Neuronal stem cell (in vitro differentiated cells): ENCODE results near the gene PRR33.

Experiments used
- DNase-seq: peaks from one replicate; pipeline ENCODE4 v3.0.0-alpha.2; 2013; ENCODE audit warnings: low spot score
- H2AFZ ChIP-seq: one replicate; pipeline ENCODE4 v1.6.1; 2013; ENCODE audit warnings: mild to moderate bottlenecking, low read length, inconsistent platforms
- H2AK5ac ChIP-seq: 2 replicates; pipeline ENCODE4 v1.6.1; 2013; ENCODE audit warnings: low read depth, mild to moderate bottlenecking, inconsistent platforms, low read length, moderate library complexity, mixed read lengths
- H2BK120ac ChIP-seq: 2 replicates; pipeline ENCODE4 v1.6.1; 2013; ENCODE audit warnings: low read depth, mild to moderate bottlenecking, inconsistent platforms, low read length, moderate library complexity, mixed read lengths
- H2BK12ac ChIP-seq: one replicate; pipeline ENCODE4 v1.6.1; 2013; ENCODE audit warnings: low read length, inconsistent platforms
- H2BK15ac ChIP-seq: 2 replicates; pipeline ENCODE4 v1.6.1; 2013; ENCODE audit warnings: mild to moderate bottlenecking, low read length, inconsistent platforms, mixed read lengths
- H2BK5ac ChIP-seq: one replicate; pipeline ENCODE4 v1.6.1; 2013; ENCODE audit warnings: inconsistent platforms, mild to moderate bottlenecking, low read length, moderate library complexity
- H3K14ac ChIP-seq: one replicate; pipeline ENCODE4 v1.6.1; 2013; ENCODE audit warnings: low read length, inconsistent platforms
- H3K18ac ChIP-seq: 2 replicates; pipeline ENCODE4 v1.6.1; 2013; ENCODE audit warnings: low read length, inconsistent platforms
- H3K23ac ChIP-seq: 2 replicates; pipeline ENCODE4 v1.6.1; 2013; ENCODE audit warnings: low read depth, mild to moderate bottlenecking, mixed read lengths, low read length, inconsistent platforms; ENCODE audit not compliant: poor library complexity
- H3K27ac ChIP-seq: replicated peaks from 3 replicates; pipeline ENCODE4 v1.5.1; 2013; ENCODE audit warnings: low read length, inconsistent platforms
- H3K27me3 ChIP-seq, 3 experiments: 2 replicates each; pipeline ENCODE4 v1.6.1; 2013; ENCODE audit warnings: low read length in 3 of 3, mild to moderate bottlenecking in 2 of 3, inconsistent platforms in 1 of 3, low read depth in 1 of 3, mixed read lengths in 1 of 3, moderate library complexity in 1 of 3; ENCODE audit not compliant: control insufficient read depth in 3 of 3, insufficient read depth in 3 of 3
- H3K36me3 ChIP-seq, 2 donors: replicated peaks in 1 of 2; 2 replicates each; pipeline ENCODE4 v1.6.1; 2013; ENCODE audit warnings: low read length in 2 of 2; ENCODE audit not compliant: control insufficient read depth in 2 of 2, insufficient read depth in 2 of 2
- H3K4ac ChIP-seq: 2 replicates; pipeline ENCODE4 v1.6.1; 2013; ENCODE audit warnings: inconsistent platforms, mild to moderate bottlenecking, low read length, moderate library complexity
- H3K4me1 ChIP-seq, 2 donors: 1 replicate in 1 of 2; 2 replicates in 1 of 2; pipeline ENCODE4 v1.6.1; 2013; ENCODE audit warnings: low read length in 2 of 2, low read depth in 1 of 2; ENCODE audit not compliant: control insufficient read depth in 2 of 2, insufficient read depth in 1 of 2
- H3K4me2 ChIP-seq: one replicate; pipeline ENCODE4 v1.6.1; 2013; ENCODE audit warnings: mild to moderate bottlenecking, low read length, inconsistent platforms; ENCODE audit not compliant: insufficient read depth, poor library complexity, severe bottlenecking
- H3K4me3 ChIP-seq, 2 donors: 2 replicates each; pipeline ENCODE4 v1.5.1; 2013; ENCODE audit warnings: low read length in 2 of 2, mild to moderate bottlenecking in 2 of 2, inconsistent platforms in 1 of 2, moderate library complexity in 1 of 2
- H3K79me1 ChIP-seq: one replicate; pipeline ENCODE4 v1.6.1; 2013; ENCODE audit warnings: low read depth, mild to moderate bottlenecking, inconsistent platforms, low read length, moderate library complexity
- H3K9ac ChIP-seq: one replicate; pipeline ENCODE4 v1.6.1; 2013; ENCODE audit warnings: mild to moderate bottlenecking, low read depth, low read length, inconsistent platforms; ENCODE audit not compliant: poor library complexity
- H3K9me3 ChIP-seq, 2 donors: replicated peaks in 1 of 2; 2 replicates each; pipeline versions ENCODE3 to v1.6.1; 2013; ENCODE audit warnings: low read length in 2 of 2, mild to moderate bottlenecking in 2 of 2, inconsistent platforms in 1 of 2, low read depth in 1 of 2, mixed read lengths in 1 of 2, moderate library complexity in 1 of 2; ENCODE audit not compliant: control insufficient read depth in 2 of 2, insufficient read depth in 1 of 2
- H4K8ac ChIP-seq: one replicate; pipeline ENCODE4 v1.6.1; 2013; ENCODE audit warnings: low read depth, mild to moderate bottlenecking, inconsistent platforms, low read length, moderate library complexity
- H4K91ac ChIP-seq: one replicate; pipeline ENCODE4 v1.6.1; 2013; ENCODE audit warnings: low read length, low read depth, mild to moderate bottlenecking, inconsistent platforms; ENCODE audit not compliant: poor library complexity
- WGBS, 2 donors: extraction: QIAGEN DNeasy Blood & Tissue Kit; methylation state at CpG; one replicate each; pipeline ENCODE4 v1.1.7; 2013; ENCODE audit warnings: missing lambda C conversion rate in 2 of 2, mixed read lengths in 1 of 2; ENCODE audit not compliant: insufficient read length in 2 of 2, insufficient replicate concordance in 1 of 2; ENCODE audit errors: extremely low coverage in 2 of 2; 5-methylcytosine and 5-hydroxymethylcytosine counted together

The PRR33 gene

DNA sequence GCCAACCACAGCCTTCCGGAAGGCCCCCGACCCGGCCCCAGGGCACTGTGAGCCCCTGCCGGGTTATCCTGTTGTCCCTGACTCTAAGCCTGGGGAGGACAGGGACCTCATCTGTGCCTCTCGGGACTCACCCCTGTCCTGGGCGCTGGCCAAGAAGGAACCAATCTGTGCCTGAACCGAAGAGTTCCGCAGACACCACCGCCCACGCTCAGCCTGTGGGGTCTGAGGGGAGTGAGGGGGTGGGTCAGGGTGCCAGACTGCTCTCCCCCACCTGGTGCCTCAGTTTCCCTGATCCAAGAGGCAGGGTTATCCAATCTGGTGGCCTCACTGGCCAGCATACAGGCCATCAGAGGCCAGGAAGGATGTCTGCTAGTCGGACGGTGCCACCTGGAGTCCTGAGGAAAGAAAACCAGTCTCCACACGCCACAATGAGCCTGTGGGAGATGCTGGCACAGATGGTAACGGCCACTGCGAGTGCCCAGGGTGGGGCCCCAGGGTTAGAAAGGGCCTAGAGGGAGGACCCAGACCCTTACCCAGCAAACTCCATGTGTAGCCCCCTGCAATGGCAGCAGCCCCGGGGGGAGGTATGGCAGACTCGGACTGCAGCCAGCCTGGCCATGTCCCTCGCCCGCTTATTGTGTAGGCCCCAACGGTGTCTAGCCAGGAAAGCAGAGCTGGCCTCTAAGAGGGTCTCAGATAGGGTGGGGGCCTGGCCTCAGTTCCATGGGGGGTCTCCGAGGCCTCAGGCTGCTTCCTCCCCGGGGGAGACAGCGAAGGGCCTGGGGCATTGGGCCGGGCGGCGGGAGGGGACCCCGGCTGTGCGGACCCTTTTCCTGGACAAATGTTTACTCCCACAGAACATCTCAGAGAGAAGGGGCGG lies 27.0 kb upstream of the PRR33 start:
- Histone ChIP-seq H2AFZ (no peak overlapping the region), H2BK12ac (peak overlapping the region; percentile 97), H2BK15ac (peak overlapping the region; percentile 88), H3K4ac (peak overlapping the region; percentile 71), H3K4me2 (no peak overlapping the region), H4K91ac (no peak overlapping the region), H3K27ac (no peak overlapping the region), H3K36me3 (no peaks in the 10 kb centered on the region), H2BK5ac (peak overlapping the region; percentile 44), H2AK5ac (peak overlapping the region; percentile 98), H3K23ac (no peak overlapping the region), H3K9me3 (no peaks in the 10 kb centered on the region), H3K27me3 (peaks cover 0 to 6% (median 0%) of the 10 kb centered on the region in 3 experiments), H3K79me1 (no peaks in the 10 kb centered on the region), H4K8ac (no peak overlapping the region), H3K4me3 (no peak overlapping the region), H3K4me1 (peaks cover 2 to 4% of the 10 kb centered on the region in 2 donors), H3K18ac (peak overlapping the region; percentile 83), H3K9ac (no peak overlapping the region), H2BK120ac (peak overlapping the region; percentile 78), H3K14ac (peak overlapping the region; percentile 87)
- WGBS, 2 donors = no CpG with 5 or more reads among the region's 29 CpGs
- DNase-seq = no peak

DNA sequence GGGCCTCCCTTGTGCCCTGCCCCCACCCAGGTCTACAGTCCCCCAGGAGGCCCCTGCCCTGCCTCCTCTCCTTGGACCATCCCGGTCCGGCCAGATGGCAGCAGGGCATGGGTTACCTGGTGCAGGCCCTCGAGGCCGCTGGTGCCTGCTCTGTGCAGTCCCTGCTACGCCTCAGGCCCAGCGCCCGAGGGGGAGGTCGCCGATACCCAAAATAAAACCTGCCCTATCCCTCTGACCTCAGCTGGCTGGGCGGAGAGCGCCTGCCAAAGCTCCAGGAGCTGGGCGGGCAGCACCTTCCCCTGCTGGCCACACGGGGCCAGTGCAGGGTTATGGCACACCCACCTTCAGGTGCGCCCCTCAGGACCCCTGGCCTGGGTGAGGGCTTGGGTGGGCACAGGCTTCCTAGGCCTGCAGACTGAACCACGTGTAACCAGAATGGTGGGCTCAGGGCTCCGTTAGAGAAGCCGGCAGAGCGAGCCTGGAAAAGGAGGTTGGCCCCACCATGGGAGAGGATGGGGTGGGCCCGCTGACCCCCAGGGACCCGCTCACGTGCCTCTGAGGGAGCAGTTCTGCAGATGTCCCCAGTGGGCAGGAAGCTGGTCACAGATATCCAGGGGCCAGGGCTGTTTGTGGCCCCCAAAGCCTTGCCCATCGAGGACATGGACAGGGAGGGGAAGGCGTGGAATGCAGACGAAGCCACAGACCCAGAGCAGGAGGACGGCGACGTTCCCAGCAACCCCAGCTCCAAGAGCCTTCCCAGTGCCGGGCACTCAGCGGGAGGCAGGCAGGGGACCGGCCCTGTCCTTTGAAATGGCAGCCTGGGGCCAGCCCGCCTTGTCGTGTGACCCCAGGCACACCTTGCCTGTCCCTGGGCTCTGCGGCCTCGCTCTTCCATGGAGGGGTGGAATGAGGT lies 26.1 kb upstream of the PRR33 start:
- peak overlapping the region; percentile 83 for H3K18ac ChIP-seq
- peak overlapping the region; percentile 91 for H3K14ac ChIP-seq
- no CpG with 5 or more reads among the region's 34 CpGs for WGBS, 2 donors
- H2AK5ac ChIP-seq = peak overlapping the region; percentile 98
- H3K9me3 ChIP-seq = no peaks in the 10 kb centered on the region
- H3K27me3 ChIP-seq = peaks cover 0 to 6% (median 0%) of the 10 kb centered on the region in 3 experiments
- H3K36me3 ChIP-seq = no peaks in the 10 kb centered on the region
- H3K79me1 ChIP-seq = no peaks in the 10 kb centered on the region
- H2BK15ac ChIP-seq = peak overlapping the region; percentile 88
- no peak overlapping the region for H4K91ac ChIP-seq
- H2BK12ac ChIP-seq = peak overlapping the region; percentile 97
- peak overlapping the region; percentile 40 for H3K9ac ChIP-seq
- H3K4ac ChIP-seq = peak overlapping the region; percentile 56
- H3K23ac ChIP-seq = peak overlapping the region; percentile 19
- peak overlapping the region; percentile 74 for H2BK120ac ChIP-seq
- no peak overlapping the region for H3K4me3 ChIP-seq
- peaks cover 1 to 2% of the 10 kb centered on the region in 2 donors for H3K4me1 ChIP-seq
- no peak overlapping the region for H2AFZ ChIP-seq
- peak overlapping the region; percentile 65 for H4K8ac ChIP-seq
- H3K4me2 ChIP-seq = no peak overlapping the region
- H2BK5ac ChIP-seq = peak overlapping the region; percentile 44
- DNase-seq = no peak
- no peak overlapping the region for H3K27ac ChIP-seq

DNA sequence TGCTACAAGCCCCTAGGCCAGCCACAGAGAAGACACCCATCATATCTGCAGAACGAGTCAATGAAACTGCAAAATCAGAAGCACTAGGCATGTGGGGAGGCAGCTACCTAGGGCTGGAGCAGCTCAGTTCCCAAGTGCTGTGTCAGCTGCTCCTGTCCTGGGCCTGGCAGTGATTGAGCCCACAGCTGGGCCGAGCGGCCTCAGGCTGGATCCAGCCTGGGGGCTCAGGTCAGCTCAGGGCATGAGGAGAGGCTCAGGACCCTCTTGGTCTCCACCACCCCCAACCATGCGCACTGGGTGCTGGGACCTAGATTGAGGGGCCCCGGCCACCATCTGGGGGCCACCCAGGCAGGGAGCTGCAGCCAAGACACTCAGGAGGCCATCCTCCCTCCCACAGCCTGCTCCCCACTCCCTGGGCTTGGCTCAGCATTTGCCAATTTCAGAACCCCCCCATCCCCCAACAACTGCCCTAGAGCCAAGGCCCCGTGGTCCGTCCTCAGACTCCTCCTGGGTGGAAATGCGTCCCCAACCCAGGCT lies 25.4 kb upstream of the PRR33 start:
- no peak overlapping the region for H3K4me3 ChIP-seq
- H3K9me3 ChIP-seq = no peaks in the 10 kb centered on the region
- H2BK12ac ChIP-seq = peak overlapping the region; percentile 14
- no peak overlapping the region for H4K91ac ChIP-seq
- no peaks in the 10 kb centered on the region for H3K36me3 ChIP-seq
- H3K23ac ChIP-seq = no peak overlapping the region
- H2BK120ac ChIP-seq = no peak overlapping the region
- H3K27ac ChIP-seq = no peak overlapping the region
- WGBS, 2 donors = no CpG with 5 or more reads among the region's 8 CpGs
- peak overlapping the region; percentile 65 for H4K8ac ChIP-seq
- H3K4me1 ChIP-seq = peaks cover 0 to 2% of the 10 kb centered on the region in 2 donors
- no peak overlapping the region for H2BK5ac ChIP-seq
- no peak for DNase-seq
- H2AK5ac ChIP-seq = peak overlapping the region; percentile 36
- H2BK15ac ChIP-seq = peak overlapping the region; percentile 97
- H3K27me3 ChIP-seq = peaks cover 0 to 6% (median 0%) of the 10 kb centered on the region in 3 experiments
- peak overlapping the region; percentile 27 for H3K4ac ChIP-seq
- no peak overlapping the region for H3K18ac ChIP-seq
- H3K14ac ChIP-seq = no peak overlapping the region
- H3K9ac ChIP-seq = no peak overlapping the region
- H3K4me2 ChIP-seq = no peak overlapping the region
- no peak overlapping the region for H2AFZ ChIP-seq
- H3K79me1 ChIP-seq = no peaks in the 10 kb centered on the region
